ENCODE data around the gene EFCAB6. TPM values are rescaled to one million over a fixed set of nuclear protein-coding genes. Genes with fewer than 3 reads are reported as not detected.

Gene EFCAB6
- total and polyA plus RNA-seq, 2 donors (not counting 1 experiment from before 2014, with no cell fraction given) = 0.07 to 0.10 TPM

- H3K36me3 ChIP-seq (replicated peaks in 1 of 2; ENCODE audit: control extremely low read depth in 1 of 2, control insufficient read depth in 1 of 2, extremely low read depth in 1 of 2, insufficient read depth in 2 of 2, low read length in 1 of 2) = no peaks in the 10 kb centered on the region
Measured at GRCh38 chr22:43857367-43857766, 45.3 kb upstream of the EFCAB6 start.

DNA sequence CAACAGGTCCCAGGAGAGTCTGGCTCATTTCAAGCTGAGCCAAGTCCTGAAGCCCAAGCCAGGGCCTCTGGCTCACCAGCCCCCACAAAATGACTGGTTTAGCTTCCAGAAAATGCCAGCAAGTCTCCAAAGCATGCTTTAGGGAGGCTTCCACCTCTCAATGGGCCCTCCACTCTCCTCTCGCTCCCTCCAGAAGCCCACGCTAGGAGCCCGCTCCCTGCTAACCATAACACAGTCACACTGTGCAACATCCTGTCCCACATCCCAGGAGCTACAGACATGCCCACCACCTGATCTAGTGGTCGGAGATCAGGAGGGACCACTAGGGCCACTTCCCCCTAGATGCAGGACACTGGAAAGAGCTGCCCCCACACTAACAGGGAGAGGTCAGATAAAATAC lies 43.3 kb upstream of the EFCAB6 start:
- Mint-ChIP-seq H3K4me3 (no peak overlapping the region), H3K27ac (no peak overlapping the region), H3K9me3 (ENCODE audit: insufficient read depth) (peaks cover 3% of the 10 kb centered on the region), H3K4me1 (no peaks in the 10 kb centered on the region), H3K27me3 (peaks cover 42% of the 10 kb centered on the region)
- Histone ChIP-seq H3K4me3 (ENCODE audit: control extremely low read depth in 1 of 5, extremely low read depth in 1 of 5, insufficient read depth in 1 of 5, low read depth in 2 of 5, low read length in 4 of 5) (no peak overlapping the region), H3K4me2 (replicated peaks; ENCODE audit: low read depth, low read length, poor library complexity, severe bottlenecking) (no peak overlapping the region), H3K27me3 (replicated peaks in 1 of 4; ENCODE audit: control extremely low read depth in 1 of 4, control insufficient read depth in 3 of 4, insufficient read depth in 4 of 4, low read length in 3 of 4) (peaks cover 0 to 20% (median 1%) of the 10 kb centered on the region in 4 experiments), H3K36me3 (replicated peaks in 1 of 2; ENCODE audit: control extremely low read depth in 1 of 2, control insufficient read depth in 1 of 2, extremely low read depth in 1 of 2, insufficient read depth in 2 of 2, low read length in 1 of 2) (no peaks in the 10 kb centered on the region), H3K4me1 (ENCODE audit: control insufficient read depth in 2 of 2, insufficient read depth in 2 of 2, low read length in 2 of 2) (no peaks in the 10 kb centered on the region), H4K20me1 (ENCODE audit: control insufficient read depth, insufficient read depth, low read length, poor library complexity, severe bottlenecking) (no peaks in the 10 kb centered on the region), H3K79me2 (ENCODE audit: control insufficient read depth, insufficient read depth, low read length) (no peaks in the 10 kb centered on the region), H3K9me3 (ENCODE audit: control extremely low read depth in 1 of 3, control insufficient read depth in 2 of 3, insufficient read depth in 1 of 3, low read length in 2 of 3) (peaks cover 0 to 25% (median 0%) of the 10 kb centered on the region in 3 donors), H3K9ac (ENCODE audit: low read length) (no peak overlapping the region), H2AFZ (ENCODE audit: insufficient read depth, low read depth, low read length, poor library complexity, severe bottlenecking) (no peak overlapping the region), H3K27ac (ENCODE audit: low read length in 2 of 2) (no peak overlapping the region)
- TF ChIP-seq CTCF (IDR thresholded peaks at IDR 0.05) (no peak), EZH2 (IDR thresholded peaks at IDR 0.05; ENCODE audit: borderline replicate concordance, insufficient read depth, low read depth, low read length, poor library complexity, severe bottlenecking) (no peak)
- POLR2A ChIA-PET = no interaction called here
- CTCF ChIA-PET = no interaction called here
- ATAC-seq (ENCODE audit: low read depth) (no peak), DNase-seq (no peak)
- intact Hi-C loops (cut with micrococcal nuclease) = no loop called here
- WGBS (ENCODE audit: insufficient coverage) = 98% methylated on average over 4 of the region's 4 CpGs

More at GRCh38 chr22:43857367-43857766, 45.3 kb upstream of the EFCAB6 start:
- H3K27ac Mint-ChIP-seq = no peak overlapping the region
- no peaks in the 10 kb centered on the region for H4K20me1 ChIP-seq (ENCODE audit: control insufficient read depth, insufficient read depth, low read length, poor library complexity, severe bottlenecking)
- H3K4me3 Mint-ChIP-seq = no peak overlapping the region
- H3K79me2 ChIP-seq (ENCODE audit: control insufficient read depth, insufficient read depth, low read length) = no peaks in the 10 kb centered on the region
- H3K9me3 Mint-ChIP-seq (ENCODE audit: insufficient read depth) = peaks cover 3% of the 10 kb centered on the region
- ChIA-PET CTCF (interaction anchor here (0.7 kb wide), 1 partner anchor 8 kb away, joined by 3 read pairs; no protein-coding TSS in a partner anchor), POLR2A (no interaction called here)
- no peak for ATAC-seq (ENCODE audit: low read depth)
- peaks cover 0 to 30% (median 7%) of the 10 kb centered on the region in 4 experiments for H3K27me3 ChIP-seq (replicated peaks in 1 of 4; ENCODE audit: control extremely low read depth in 1 of 4, control insufficient read depth in 3 of 4, insufficient read depth in 4 of 4, low read length in 3 of 4)
- peaks cover 0 to 29% (median 0%) of the 10 kb centered on the region in 3 donors for H3K9me3 ChIP-seq (ENCODE audit: control extremely low read depth in 1 of 3, control insufficient read depth in 2 of 3, insufficient read depth in 1 of 3, low read length in 2 of 3)
- H3K27me3 Mint-ChIP-seq = peaks cover 42% of the 10 kb centered on the region
- no peaks in the 10 kb centered on the region for H3K4me1 ChIP-seq (ENCODE audit: control insufficient read depth in 2 of 2, insufficient read depth in 2 of 2, low read length in 2 of 2)
- no peaks in the 10 kb centered on the region for H3K4me1 Mint-ChIP-seq
- H3K27ac ChIP-seq (ENCODE audit: low read length in 2 of 2) = no peak overlapping the region
- no peak for TF ChIP-seq CTCF (IDR thresholded peaks at IDR 0.05)
- TF ChIP-seq EZH2 (IDR thresholded peaks at IDR 0.05; ENCODE audit: borderline replicate concordance, insufficient read depth, low read depth, low read length, poor library complexity, severe bottlenecking) = no peak
- H3K4me2 ChIP-seq (replicated peaks; ENCODE audit: low read depth, low read length, poor library complexity, severe bottlenecking) = no peak overlapping the region
- DNase-seq = no peak
- no peak overlapping the region for H2AFZ ChIP-seq (ENCODE audit: insufficient read depth, low read depth, low read length, poor library complexity, severe bottlenecking)
- intact Hi-C loops (cut with micrococcal nuclease) = no loop called here
- no peak overlapping the region for H3K9ac ChIP-seq (ENCODE audit: low read length)
- no peak overlapping the region for H3K4me3 ChIP-seq (ENCODE audit: control extremely low read depth in 1 of 5, extremely low read depth in 1 of 5, insufficient read depth in 1 of 5, low read depth in 2 of 5, low read length in 4 of 5)
